Fibroblast of skin of left biceps (primary cell): ENCODE measurements around the gene PRAC1.

Experiments used
- DNase-seq, 2 experiments: peaks; one replicate each; pipeline ENCODE4 v3.0.0-alpha.2; 2013; ENCODE audit warnings: low read depth in 2 of 2

PRAC1 gene

DNA sequence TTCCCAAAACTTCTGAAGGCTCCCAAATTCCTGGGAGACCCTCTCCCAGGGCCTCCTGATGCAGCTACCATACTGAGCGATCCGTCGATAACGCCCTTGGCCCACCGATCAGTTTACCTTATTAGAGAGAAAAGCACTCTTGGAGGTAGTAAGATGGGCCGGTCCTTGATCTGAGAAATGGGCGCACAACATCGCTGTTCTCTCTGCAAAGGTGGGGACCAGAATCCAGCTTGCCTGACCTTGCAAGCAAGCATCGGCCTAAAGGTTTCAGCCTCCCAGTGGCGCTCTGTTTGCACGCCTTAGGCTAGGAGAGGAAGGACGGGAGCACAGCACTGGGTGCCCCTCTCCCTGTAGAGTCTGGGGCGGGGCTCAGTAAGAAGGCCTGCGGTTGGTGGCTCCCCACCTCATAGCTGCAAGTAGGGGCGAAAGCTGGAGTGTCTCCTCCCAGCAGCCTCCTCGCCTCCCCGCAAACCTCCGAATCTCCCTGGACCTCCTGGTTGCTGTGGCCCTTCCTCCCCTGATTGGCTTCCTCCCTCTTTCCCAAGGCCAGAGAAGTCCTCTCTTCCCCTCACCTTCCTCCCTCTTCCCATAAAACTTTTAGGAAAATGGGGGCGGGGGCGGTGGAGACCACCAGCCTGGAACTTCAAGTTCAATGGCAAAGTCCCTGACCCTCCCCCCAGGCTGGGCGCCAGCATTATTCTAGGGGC is at the start of gene PRAC1:
PRAC1 (minus strand) TSS at position 318 of the 707 bp plus-strand sequence; CDS start at position 192, 126 bp downstream.
- DNase-seq, result no peak

DNA sequence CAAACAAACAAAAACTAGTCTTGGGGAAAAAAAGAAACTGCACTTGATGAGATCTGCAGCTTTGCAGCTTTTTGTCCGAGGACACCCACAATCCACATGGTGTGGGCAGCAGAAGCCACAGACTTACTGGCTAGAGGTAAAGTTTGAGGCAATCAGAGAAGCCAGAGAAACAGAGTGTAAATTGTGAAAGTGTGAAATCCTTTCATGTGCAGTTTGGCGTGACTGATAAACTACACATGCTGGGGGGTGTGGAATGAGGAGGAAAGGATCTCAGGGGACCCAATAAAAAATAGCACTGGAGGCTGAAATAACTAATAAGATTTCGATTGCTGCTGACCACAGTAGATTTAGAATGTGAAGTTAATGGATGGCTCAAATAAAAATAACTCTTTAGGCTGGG is 48.6 kb upstream of the PRAC1 start:
- DNase-seq, result no peak

DNA sequence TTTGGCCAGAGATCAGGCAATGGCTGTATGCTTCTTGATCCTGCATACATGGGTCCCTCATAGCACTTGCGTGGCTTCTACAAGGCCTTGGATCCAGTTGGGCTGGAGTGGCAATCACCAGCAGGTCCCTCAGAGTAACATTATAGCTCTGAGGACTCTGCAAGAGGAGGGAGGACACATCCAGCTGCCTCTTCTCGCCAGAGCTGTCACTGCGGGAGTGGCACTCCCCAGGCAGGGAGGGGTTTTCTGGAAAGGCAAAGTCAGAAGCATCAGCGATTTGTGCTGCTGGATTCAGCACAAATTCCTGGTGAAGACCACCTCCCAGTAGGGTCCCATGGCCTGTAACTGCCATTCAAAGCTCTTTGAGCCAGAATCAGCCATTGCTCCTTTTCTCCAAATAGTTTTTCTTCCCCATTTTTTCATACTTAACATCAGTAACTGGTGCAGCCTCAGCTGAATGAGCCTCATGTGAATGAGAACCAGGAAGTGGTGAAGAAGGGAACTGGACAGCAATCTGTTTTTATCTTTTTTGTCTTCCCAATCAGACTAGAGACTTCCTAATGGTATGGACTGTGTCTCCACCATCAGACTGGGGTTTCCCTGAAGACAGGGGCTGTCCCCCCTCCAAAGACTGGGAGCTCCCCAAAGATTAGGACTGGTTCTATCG is 46.8 kb upstream of the PRAC1 start:
- DNase-seq, result no peak

DNA sequence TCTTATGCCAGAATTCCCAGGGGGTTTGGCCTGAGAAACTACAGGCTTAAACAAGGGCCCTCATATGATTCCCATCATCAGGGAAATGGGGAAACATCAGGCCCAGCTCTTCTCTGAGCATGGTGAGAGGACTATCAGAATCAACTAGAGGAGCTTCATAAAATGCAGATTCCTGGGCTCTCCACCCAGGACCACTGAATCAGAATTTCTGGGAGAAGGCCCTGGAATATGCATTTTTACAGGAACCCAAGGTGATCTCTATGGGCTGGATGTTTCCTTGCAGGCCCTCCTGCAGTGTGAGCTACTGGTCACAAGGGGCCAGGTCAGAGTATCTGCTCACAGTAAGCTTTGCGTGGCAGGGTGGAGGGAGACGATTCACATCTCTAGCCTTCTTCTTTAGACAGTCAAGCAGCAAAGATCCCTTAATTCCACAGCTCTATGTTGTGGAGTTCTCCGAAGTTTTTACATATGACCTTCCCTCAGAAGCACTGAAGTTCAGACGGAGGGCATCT is 45.0 kb upstream of the PRAC1 start:
- no peak for DNase-seq

DNA sequence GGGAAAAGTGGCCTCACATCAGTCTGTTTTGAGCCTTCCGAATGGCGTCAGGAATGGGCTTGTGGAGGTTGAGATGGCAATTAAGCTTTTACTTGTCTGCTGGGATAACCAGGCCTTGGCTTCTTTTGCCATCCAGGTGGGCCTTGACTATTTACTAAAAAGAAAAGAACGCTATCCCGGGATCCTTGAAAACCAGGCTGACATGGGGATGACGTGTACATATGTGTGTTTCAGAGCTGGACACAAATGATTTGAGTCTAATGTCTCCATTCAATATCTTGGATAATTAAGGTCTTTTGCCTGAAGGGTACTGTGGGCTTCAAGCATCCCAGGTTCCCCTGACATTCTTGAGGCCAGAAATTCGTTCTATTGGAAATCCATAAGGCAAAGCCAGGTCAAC is 38.8 kb upstream of the PRAC1 start:
- no peak for DNase-seq

DNA sequence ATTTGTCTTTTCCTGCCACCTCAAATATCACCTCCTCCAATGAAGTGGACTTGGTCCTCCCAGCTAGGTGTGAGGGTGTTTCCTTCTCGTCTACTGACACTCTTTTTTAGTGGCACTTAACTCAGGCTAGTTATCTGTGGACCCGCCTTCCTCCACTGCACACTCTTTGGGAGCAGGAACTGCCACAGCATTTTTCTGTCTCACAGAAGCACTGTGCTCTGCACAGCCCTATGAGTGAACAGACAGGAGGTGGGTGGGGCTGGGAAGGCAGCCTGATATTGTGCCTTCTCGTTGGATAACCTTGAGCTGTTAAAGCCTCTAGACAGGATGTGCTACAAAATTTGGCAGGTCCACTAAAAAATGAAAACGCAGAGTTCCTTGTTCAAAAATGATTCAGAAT is 38.1 kb upstream of the PRAC1 start:
- no peak for DNase-seq

DNA sequence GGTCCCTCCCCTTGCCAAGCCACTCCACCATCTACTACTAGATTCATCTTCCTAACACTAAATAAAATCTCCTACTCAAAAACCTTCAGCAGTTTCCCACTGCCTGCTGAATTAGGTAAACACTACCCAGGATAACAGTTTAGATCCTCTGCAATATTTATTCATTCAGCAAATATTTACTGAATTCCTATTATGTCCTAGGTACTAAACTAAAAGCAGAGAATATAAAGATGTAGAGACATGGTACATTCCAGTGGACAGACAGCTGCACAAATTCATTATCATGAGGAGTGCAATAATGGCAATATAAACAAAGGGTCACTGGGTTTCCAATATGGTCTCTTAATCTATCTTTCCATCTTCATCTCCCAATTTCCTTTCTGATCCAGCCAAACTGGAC is 37.0 kb upstream of the PRAC1 start:
- no peak for DNase-seq

DNA sequence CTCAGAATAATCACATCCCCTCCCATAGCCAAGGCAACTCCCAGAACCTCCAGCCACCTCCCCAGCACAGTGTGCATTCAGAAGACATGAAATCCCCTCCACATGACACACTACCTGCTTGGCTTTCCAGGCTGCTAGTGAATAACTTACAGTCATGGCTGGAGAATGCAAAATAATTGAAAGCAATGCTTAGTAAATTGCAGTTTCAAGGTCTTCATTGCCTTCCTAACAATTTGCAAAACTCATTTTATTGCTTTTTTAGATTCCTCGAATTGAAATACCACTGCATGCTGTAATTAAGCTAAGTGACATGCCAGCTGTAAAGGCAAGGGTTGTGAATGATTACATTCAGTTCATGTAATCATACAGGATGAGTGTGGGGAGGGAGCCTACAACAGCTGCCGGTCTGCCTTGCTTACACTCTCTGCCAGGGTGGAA is 35.2 kb upstream of the PRAC1 start:
- no peak for DNase-seq

DNA sequence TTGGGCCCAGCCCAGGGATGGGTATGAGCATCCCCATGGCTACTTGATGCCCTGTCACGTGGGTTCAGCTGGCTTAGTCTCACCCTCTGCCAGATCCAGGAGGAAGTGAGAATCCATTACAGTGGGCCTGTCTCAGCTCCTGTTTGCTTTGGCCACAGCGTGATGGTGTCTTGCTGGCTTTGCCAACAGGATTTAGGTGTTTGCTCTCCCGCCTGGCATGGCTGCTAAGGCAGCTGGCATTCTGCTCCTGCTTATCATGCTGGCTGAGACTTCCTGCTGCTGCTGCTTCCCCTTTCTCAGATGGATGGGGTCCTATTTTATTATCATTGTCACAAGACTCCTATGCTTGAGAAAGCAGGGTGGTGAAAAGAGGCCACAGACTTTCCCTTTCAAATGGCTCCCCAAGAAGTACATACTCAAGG is 34.5 kb upstream of the PRAC1 start:
- DNase-seq, result no peak

DNA sequence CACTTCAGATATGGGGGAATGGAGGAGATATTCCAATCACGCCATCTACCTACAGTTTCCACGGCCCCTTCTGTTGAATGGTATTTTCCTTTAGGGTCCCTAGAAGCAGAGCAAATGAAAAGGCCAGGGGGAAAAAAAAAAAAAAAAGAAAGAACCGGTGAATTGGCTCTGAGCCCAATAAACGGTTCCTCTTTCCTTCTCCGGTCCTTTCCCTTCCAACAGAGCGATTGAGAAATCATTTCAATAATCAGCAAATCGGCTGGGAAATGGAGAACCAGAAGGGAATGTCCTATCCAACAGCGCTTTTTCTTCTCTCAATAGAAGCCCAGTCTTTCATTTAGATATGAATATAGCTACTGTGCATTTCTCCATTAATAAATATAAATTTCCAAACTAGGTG is 33.0 kb upstream of the PRAC1 start:
- no peak for DNase-seq

DNA sequence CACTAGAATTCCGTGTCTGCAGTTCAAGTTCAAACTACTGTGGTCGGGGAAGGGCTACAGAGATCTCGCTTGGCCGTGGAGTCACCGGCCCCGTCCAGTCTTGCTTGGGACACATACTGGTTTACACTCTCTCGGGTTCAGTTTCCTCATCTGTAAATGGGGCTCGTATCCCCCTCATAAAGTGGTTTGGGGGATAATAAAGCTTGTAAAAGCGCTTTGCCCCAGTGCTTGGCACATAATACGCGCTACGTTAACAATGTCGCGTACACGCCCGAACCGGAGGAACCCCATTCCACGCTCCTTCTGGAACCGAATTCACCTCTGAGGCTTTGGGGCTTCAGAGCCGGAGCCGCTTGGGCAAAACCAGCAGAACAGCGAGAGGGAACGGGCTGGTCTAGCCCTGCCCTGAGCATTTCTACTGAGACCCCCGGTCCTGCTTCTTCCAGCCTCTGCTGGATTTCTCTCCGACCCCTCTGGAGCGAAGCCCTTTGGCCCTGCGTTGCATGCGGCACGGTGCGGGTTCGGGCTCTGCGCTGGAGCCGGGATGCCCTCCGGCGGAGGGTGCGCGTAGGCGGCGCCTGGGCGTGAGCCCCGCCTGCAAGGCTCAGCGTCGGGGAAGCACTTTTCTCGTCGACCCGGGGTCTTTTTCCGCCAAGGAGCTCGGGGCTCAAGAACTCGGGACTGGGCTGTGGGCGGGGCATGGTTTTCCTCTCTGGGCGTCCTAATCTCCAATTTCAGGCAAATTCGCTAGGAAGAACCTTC is 32.4 kb upstream of the PRAC1 start:
- no peak for DNase-seq

DNA sequence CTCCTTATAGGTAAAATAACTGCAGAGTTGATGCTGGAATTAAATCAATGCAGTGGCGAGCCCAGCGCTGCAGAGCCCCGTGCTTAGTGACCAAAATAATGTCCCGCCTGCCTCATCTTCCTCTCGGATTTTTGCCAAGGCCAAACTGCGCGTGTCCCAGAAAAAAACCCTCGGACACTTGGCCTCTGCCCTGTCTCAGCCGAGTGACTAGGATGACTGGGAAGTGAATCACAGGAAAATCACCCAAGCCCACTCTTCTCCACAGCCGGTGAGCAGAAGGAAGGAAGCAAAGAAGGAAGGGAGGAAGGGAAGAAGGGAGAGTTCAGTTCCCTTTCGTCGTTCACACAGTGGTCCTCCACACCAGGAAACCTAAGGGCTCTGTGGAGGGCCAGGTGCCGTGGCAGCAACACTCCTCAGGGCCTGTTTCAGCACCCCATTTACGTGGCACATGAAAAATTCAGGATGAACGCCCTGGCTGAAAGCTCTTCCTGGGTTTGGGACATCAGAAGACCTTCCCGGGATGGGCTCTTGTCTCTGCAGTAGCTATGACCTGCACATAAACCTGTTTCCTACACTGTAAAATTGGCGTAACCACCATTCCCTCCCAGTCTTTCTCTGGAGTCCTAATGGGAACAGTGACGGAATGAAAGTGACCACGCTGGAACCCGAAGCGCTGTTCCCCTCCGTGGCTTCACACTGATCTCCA is 31.6 kb upstream of the PRAC1 start:
- DNase-seq, result no peak

DNA sequence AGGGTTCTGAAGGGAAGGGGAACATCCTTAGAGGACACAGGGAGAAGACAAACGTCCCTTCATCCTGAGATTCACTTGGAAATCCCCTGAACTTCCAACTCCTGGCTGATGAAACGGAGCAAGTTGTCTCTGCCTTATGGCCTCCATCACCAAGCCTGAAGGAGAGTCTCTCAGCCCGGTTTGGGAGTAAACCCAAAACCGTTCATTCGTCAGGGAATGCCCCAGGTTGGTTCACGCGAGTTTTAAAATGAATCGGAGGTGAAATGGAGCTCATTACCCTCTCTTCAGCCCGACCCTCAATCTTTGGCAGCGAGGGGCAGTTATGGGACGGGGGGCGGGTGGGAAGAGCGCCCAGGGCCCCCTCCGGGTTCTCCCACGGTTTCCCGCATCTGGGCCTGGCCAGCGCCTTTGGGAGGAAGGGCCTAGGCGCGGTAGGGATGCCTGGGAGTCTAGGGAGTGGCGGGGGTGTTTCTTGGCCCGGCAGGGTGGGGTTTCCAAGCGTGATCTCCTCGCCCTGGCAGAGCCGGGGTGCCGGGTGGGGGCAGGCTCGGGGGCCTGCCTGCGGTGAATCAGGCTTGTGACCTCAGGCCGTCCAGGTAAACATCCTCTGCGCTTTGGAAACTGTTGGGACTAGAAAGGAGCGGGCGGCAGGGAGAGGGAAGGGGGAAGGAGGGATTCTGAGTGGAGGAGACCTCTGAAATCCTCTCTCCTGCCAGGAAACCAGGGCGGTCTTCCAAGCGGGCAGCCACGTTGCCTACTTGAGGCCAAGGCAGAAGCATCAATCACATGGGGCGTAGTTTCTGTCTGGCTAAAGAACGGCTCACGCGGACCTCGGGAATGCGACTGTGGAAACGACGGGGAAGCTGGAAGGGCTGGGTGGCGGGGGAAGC is 30.3 kb upstream of the PRAC1 start:
- no peak for DNase-seq

DNA sequence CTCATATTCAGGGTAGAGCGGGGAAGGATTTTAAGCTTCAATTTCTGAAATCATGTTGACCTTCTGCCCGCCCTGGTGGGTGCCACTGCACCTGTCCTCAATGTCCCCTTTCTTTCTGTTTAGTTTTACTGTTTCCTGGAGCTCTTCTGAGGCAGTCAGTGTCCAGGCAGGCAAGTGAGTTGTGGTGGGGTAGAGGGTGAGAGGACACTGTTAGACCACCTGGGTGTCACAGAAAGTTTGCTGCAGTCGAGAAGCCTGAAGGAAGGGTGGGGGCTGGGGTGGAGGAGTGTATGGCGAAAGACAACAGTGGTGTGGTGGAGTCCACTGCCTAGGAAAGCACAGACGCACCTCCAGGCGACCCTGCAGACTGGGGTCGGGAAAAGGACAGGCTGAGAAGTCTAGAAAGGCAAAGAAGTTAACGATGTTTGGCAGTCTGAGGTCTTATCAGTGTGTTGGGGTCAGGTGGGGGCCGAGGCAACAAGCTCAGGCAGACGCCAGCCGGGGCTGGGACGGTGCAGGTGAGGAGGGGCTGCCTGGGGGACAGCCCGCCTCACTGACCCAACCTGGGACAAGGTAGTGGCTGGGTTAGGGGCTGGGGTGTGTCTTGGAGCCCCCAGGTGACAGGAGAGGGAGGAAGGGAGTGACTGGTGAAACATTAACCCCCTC is 29.5 kb upstream of the PRAC1 start:
- DNase-seq, result no peak

DNA sequence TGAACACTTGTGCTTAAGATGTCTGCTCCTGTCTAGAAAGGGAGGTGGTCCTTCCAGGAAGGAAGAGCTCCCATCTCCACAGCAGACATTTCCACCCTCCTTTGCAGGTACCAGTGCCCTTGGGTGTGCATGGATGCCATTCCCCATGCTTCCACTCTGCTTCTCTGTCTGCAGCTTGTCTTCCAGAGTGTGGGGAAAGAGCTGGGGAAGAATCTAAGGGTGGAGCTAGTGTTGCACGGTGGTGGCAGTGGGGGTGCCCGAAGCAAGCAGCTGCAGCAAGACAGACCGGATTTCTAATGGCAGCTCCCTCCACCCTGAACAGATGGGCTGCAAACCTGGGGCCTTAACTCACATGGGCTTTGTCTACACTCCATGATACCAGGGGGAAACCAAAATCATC is 28.9 kb upstream of the PRAC1 start:
- DNase-seq, result no peak

DNA sequence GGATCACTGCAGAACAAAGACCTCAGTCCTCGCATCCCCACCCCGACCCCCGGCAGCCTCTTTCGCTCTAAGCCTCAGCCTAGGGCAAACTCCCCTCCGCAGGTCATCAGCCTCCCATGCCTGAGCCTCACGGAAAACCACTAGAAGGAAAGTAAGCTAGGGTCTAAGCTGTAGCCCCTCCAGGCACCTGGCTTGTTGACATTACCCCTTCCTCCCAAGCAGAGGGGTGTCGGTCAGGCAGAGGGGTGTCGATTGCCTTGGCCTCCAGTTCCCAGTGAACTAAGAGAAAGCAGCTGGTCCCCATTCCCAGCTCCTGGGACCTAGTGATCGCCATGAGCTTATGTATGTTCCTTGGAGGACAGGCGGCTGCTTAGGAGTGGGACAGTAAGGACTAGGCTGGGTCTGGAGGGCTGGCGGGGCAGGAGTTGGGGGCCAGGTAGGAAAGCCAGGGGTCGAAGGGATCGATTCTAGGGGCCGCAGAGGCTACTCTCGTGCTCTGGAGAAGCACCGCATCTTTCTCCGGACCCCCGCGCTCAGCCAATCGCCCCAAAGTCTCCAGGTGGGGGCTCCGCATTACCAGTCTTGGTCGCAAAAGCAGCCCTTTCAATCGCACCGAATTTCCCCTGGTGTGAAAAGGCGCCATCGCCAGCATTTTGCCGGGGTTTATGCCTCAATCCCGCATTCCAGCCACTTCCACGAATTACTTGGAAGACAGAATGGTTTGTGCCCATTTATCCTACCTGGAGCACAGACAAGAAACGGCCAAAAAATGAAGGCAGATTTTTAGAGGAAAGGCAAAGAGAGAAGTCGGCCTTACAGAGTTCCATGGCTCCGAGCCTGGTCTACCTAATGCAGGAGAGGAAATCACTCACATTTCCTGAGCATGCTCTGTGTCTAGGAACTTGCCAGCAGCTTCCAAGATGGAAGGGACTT is 27.6 kb upstream of the PRAC1 start:
- no peak for DNase-seq

DNA sequence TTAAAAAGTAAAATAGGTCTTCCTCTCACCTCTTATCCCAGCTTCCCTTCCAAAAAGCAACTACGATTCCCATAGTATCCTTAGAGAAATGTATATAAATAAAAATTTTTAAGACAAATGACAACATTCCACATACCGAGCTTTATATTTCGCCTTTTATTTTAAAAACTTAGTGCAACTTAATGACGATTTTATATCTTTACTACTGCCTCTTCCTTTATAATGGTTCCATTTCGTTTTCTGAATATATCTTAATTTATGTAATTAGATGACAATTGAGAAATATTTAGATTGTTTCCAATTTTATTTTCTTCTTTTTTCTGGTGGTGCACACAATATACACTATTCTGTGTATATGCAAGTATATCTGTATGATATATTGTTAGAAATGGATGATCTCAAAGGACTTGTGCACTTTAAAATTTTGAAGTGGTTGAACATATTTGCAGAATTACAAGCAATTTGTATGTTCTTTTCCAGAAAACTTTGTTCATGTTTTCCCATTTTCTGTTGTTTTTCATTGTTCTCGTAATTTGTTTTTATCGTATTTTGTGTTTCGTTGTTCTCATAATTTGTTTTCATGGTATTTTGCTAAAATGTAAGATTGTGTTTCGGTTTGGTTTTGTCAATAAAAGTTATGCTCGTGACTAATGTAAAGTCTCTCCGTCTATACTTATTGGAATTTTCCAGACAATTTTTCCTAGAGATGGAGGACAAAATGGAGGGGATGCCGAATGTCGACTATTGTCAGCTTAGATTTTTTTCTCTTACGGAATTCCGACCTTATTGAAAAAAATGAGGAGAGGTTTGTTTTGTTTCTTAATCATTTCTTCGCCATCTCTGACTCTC is 26.6 kb upstream of the PRAC1 start:
- no peak for DNase-seq
